NCI-H128 (cell line): Measurements from ENCODE around the gene SYNPO2.

Experiments
- DNase-seq: peaks from one replicate; lab custom pipeline; 2025; ENCODE audit not compliant: unreplicated experiment; lab: John Stamatoyannopoulos, UW

SYNPO2 gene

DNA sequence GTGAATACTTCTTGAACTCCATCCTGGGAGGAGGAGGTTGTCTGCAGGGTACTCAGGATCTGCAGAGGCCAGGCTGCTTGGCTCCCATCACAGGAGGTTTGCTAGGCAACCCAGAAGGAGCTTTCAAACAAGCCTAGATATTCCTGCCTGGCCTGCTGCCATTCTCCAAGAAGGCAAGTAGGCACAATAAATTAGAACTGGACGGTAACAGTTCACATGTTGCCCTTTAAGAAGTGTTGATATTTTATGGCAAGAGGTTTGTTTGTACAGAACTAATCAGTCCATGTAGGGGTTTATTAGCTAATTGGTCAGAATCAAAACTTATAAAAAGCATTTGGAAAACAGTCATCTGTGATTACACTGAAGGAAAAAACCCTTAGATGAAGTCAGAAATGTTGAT is 39.3 kb downstream of the SYNPO2 start:
- DNase-seq = no peak

DNA sequence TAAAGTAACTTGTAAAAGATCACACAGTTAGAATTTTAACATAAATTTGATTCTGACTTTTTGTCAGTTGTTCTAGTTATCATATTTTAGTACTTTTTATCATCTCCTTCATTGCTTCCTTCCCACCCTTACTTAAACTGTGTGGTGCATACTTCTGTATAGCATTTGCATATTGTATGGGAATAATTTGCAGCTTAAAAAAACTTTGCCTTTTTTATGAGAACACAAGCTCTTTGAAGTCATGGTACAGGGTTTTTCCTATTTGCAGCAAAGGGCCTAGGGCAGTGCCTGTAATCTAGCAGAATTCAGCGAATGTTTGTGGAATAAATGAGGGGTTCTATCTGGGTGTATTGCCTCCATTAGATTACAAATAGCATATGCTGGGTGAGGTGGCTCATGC is 41.6 kb downstream of the SYNPO2 start:
- DNase-seq = no peak

DNA sequence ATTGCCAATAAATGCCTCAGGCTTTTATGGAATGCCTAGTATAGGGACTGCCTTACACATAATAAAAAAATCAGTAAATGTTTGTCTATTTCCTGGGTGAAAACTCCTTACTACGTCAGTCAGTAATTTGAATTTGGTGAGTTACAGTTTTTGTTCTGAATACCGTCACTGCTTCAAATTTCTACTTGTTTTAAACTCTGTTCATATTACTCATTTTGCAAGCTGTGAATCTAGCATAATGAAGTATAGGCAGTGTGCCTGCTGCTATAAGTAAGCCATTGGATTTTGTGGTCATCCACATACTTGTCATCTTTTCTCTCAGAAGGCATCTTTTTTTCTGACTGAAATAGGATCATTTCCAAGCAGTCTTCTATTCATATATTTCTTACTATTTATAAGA is 43.1 kb downstream of the SYNPO2 start:
- DNase-seq = no peak

DNA sequence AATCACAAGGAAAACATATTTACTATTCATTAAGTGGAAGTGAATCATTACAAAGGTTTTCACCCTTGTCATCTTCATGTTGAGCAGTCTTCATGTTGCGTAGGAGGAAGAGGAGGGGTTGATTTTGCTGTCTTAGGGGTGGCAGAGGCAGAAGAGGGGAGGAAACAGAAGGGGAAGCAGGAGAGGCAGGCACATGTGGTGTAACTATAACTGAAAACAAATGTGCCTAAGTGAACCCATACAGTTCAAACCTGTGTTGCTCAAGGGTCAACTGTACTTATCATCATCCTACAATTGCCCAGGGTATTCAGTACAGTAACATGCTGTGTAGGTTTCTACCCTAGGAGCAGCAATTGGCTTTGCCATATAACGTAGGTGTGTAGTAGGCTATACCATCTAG is 47.2 kb downstream of the SYNPO2 start:
- DNase-seq = no peak

DNA sequence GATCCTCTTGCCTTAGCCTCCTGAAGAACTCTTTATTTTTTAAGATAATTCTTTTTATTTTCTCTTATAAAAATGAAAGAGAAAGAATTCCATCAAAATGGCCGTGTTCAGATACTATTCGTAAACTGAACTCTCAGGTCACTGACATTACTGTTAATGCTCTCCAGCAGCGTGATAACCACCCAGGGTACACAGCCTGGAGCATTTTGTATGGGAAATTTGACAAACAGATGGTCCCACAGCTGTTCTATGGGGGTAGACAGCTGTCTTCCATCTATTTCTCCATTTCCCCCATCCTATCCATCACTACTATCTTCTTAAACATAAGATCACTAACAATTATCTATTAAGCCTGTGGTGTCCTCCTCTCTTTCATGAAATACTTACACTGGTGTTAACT is 47.8 kb downstream of the SYNPO2 start:
- no peak for DNase-seq

DNA sequence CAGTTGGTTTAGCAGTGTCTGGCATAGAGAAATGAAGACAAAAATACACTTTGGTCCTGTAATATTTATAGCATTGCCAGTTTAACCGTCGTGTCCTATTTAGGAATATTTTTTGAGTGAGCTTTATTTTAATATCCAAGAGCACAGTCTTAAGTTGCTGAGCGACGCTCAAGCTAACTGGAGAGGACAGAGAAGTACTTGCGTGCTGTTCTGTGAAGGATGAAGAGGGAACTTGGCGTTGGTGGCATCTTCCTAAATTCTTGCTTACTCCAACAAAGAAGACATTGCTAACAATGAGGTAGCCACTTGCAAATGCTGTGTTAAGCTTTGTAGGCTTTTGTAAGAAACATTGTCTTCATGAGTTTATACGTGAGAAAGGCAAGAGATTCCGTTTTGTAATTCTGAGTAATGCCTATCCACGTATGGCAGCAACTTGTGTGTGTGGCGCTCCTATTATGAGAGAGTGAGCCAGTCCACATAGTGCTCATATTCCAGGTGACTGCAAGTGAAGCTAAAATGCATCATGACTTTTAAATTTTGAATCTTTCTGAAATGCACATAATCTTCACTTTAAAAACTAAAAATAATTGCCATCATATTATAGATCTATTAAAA is 50.6 kb downstream of the SYNPO2 start:
- no peak for DNase-seq

DNA sequence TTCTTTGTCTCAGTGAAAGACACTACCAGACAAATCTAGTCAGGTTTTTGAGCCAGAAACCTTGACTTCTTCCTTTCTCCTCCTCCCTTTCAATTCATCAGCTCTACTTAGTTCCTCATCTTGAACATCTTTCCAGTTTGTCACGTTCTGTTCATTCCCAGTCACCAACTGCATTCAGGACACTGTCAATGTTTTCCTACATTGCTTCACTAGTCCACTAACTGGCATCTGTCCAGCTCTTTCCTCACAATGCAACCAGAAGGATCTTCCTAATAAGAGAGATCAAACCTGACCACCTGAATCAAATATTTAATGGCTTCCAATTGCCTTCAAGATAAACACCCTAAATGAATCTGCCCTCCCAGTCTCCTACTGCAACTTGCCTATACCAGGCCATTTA is 52.5 kb downstream of the SYNPO2 start:
- DNase-seq = no peak

DNA sequence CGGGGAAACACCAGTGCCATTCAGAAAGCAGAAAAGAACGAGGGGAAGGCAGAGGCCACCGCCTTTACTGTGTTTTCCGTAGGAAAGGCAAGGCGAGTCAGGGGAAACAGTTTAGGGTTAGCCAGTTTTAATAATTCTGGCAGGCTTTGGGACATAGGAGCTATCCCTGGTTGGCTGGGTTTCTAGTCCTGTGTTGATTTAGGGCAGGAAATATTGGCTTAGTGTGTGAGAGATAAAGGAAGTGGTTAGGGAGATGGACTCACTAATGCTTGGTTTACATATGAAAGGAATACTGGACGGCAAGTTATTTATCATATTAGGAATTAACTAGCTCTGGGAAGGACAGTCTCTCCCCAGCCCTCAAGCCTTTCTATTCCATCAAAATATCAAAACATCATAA is 53.1 kb downstream of the SYNPO2 start:
- DNase-seq = no peak

DNA sequence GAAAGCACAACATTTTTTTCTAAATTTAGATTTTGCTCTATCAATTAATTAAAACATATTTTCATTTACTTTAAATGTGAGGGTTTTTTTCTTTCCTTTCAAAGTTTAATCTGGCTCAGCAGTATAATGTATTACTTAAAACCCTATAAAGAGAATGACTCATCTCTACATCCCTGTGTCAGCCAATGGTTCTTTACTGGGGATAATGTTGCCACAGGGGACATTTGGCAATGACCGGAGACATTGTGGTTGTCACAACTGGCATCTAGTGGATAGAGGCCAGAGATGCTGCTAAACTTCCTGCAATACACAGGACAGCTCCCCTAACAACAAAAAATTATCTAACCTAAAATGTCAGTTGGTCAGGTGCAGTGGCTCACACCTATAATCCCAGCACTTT is 53.8 kb downstream of the SYNPO2 start:
- no peak for DNase-seq

DNA sequence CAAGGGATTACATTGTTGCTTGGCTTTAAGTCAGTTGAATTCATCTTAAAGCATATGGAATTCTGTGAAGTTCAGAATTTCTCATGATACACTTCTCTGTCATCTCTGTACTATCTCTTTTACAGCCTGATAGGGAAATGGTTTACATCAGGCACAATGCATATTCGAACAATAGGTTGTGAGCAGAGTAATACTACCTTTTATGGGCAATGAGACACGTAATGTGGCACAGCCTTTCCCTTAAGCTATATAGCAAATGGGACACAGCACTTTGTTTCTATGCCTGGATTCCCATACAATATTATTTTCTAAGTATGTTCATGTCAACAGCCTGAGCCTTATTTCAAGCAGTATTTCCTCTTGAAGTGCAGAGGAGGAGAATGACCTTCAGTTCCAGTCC is 58.4 kb downstream of the SYNPO2 start:
- no peak for DNase-seq

DNA sequence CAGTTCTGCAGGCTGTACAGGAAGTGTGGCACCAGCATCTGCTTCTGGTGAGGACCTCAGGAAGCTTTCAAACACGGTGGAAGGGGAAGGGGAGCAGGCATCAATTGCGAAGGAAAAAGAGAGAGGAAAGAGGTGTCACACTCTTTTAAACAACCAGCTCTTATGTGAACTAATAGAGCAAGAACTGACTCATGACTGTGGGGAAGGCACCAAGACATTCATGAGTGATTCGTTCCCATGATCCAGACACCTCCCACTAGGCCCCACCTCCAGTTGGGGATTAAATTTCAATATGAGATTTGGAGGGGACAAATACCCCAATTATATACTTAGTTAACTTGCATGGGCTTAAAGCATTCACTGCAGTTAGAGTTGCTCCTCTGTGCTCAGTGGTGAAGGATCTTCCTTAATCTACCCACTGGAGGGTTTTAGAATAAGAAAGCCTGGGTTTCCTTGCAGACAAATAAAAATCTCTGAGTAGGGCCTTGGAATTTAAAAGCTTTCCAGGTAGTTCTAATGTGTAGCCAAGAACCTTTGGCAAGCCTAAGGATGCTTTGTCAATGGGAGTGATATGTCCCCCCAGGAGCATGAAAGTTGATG is 60.0 kb downstream of the SYNPO2 start:
- DNase-seq = no peak

DNA sequence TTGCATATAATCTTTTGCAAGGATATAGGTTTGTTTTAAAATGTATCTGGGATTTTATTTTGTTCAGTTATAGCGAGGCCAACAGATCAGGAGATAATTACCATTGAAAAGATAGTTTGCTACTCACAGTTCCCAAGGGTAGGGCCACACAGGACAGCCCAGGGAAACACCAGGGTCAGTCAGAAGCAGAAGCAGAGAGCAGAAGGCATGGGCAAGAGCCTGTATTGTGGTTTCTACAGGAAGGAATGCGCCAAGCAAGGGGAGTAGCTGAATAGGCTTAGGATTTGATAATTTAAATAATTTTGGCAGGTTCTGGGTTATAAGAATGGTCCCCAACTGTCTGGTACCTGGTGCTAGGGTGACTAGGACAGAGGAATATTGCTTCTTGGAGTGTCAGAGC is 61.6 kb downstream of the SYNPO2 start:
- no peak for DNase-seq

DNA sequence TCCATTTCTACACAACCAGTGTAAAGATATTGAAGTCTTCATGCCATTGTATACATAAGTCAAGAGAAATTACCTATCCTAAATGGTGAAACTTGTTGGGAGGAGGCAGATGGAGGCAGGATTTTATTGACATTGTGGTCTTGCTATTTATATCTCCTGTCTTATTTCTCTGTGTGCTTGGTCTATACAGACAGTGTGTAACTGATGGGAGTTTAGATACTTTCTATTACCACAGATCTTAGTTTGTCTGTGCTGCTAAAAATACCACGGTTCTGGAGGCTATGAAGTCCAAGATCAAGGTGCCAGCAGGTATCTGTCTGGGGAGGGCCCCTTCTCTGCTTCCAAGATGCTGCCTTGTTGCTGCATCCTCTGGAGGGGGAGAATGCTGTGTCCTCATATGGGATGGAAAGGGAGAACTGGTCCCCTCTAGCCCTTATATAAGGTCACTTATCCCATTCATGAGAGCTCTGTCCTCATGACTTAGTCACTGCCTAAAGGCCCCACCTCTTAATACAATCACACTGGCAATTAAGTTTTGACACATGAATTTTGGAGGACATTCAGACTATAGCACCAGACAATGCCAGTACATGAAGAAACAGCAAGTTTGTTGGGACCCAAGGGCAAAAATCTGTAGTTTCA is 62.4 kb downstream of the SYNPO2 start:
- no peak for DNase-seq

DNA sequence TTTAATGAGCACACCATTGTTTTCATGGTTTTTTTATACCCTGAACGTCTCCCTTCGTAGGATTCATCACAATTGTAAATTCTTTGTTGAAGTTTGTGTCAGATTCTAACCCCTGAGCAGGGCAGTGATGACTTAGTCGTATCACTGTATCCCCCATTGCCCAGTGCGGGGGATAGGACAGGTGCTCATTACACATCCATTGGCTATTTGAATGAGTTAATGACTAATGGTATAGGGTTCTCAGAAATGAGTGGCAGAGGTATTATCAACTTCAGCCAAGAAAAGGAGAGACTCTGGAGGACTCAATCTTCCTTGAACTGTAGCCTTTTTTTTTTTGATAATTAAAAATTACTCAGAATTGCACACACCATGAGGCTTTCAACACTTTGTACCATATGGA is 64.6 kb downstream of the SYNPO2 start:
- no peak for DNase-seq

DNA sequence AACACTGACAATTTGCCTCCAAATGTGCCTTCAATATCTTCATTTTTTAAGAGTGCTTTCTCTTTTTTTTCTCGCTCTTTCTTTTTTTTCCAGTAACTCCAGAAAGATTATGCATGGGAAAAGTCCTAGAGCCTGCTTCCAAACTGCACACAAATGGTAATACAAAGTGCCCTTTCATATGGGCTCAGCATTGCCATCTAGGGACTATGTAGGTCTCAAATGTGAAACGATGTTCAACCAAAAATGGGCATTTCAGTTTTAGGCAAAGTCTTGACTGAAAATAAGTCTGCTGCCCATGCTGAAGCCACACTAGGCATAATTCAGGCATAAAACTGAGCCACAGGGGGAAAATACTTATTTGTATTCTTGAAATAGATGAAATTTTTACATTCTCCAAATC is 65.6 kb downstream of the SYNPO2 start:
- no peak for DNase-seq

DNA sequence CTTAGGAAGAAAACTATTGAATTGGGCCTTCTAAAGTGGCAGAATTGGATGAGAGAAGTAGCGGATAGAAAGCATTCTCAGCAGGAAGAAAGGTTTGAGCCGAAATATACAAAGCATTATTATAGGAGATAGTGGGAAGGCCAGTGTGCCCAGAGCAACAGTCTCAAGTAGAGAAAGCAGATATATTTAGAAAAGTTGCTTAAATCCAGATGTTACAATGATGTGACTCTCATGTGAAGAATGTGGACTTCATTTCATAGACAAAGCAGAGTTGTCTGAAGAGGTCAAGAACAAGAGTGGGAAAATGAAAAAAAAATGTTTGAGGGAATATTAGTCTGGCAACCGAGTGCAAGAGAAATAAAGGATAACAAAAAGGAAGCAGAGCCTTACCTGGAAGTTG is 66.9 kb downstream of the SYNPO2 start:
- no peak for DNase-seq

DNA sequence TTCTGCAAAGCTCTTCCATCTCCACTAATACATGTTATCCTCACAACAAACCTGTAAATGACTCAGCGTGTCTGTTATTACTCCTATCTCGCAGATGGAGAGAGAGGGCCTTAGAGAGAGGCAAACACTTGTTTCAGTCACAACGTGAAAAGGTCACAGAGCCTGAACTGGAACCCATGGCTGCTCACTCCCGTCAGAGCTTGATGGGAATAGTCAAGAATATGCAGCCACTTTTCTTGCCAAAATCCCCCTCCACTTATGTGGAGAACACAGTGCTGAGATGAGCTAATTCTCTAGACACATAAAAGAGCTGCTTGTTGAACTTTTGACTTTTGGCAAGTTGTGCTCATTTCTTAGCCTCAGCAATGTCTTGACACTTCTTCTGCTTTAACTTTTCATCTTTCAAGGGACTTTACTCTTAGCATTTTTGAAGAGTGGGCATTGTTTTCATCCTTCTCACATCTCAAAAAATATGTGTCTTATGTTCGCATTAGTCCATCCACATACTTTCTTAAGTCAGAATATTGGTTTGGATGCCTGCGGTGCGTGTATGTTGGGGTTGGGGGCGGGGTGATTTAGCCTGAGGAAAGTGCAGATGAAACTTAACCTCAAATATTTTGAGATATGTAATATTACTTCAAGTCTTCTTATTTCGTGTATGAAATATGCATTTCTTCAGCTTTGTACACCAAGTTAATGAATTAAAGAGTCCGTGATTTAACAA is 69.2 kb downstream of the SYNPO2 start:
- no peak for DNase-seq

DNA sequence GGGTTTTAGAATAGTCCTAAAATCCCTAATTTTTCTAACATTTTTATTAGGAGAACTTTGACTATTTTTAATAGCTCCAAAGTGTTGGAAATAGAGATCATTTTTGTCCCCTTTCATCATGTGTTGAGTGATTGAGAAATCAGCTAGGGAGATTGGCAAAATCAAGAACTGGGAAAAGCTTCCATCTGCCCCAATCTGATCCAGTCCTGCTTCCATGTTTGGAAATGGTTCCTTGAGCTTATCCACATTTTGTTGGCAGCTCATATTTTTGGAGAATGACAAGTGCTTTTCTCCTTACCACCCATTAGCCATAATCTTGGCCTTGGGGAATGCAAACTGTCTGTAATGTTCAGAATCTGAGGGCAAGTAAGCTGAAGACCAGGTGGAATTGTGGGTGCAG is 73.9 kb downstream of the SYNPO2 start:
- no peak for DNase-seq

DNA sequence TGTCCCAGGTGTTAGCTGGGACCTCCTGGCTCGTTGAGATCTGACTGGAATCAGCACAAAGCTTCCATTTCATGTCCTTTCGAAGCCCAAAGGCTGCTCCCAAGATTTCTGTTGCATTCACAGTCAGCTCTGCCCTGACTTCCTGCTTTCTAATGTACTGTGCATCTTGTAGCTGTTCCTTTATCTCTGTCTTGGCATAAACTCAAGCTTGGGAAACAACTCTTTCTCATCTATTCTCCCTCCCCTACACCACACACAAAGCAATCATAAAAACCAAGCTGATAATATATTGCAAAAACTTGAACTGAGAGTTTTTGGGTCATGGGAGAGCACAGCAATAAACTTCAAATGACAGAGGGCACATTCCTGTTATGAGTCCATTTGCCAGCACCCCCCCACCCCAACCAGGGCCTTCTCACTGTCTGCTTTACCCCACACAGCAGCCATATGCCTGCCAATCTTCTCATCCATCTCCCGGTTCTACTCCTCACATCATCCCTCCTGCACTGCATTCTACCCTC is 76.3 kb downstream of the SYNPO2 start:
- DNase-seq = no peak

DNA sequence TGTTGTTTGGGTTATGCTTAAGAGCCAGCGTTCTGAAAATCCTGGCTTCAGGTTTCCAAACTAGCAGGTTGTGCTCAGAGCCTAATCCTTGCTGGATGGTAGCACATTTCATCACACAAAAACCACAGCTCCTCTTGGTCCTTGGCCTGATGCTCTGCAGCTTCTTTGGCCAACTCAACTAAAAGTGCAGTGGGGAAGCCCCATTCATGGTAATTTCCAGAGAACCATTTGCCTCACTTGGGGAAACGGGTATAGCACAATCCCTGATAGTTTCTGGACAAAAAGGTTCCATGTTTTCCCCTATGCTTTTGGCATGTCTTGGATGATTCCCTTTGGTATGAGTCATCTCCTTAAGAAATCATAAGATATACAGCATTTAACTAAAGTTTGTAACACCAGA is 78.7 kb downstream of the SYNPO2 start:
- no peak for DNase-seq

DNA sequence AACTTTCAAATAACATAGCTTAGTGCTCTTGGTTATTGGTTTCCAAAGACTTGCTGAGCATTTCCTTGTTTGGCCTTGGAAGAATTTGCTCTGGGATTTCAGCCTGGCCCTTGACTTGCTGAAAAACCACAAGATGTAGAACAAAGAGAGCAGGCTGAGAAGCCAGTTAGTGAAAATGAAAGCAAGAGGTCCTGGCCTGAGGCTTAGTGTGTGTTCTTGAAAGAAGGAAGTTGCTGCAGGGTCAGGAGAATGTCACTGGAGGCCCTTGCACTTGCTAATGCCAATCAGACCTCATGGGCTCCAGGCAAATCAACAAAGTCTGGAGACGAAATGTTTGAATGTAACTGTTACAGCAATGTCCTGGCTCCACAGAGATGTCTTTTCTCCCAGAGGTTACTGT is 79.4 kb downstream of the SYNPO2 start:
- DNase-seq = no peak

DNA sequence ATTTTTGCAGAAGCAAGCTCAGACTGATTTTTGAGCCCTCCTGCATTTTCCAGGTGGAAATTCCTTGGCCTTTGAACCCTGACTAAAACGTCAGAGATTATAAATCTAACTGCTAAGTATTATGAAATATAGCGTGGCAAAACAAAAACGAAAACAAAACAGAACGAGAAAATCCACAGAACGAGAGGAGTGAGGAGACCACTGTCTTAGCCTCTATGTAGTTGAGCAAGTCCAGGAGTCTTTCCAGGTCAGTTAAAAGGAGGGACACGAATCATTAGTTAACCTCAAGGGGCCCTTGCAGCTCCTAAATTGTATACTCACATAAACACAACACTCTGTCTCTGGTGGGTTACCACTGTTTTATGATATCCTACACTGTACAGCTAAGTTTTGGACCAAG is 80.2 kb downstream of the SYNPO2 start:
- no peak for DNase-seq
